Gastrocnemius medialis (tissue), 4 donors: ENCODE measurements around the gene PPP2R2B.

Experiments used
- POLR2A ChIP-seq, 2 donors: fragments of 450-650 bp; IDR thresholded peaks; one replicate each; pipeline ENCODE4 v1.6.1; 2017; ENCODE audit warnings: antibody characterized with exemption in 2 of 2, mild to moderate bottlenecking in 2 of 2, moderate library complexity in 2 of 2
- TF ChIP-seq, protein P1 (sequence below), 5 experiments: fragments of 450-650 bp in 3 of 5; fragments of 200-600 bp in 2 of 5; sonication (generic) in 2 of 5; IDR thresholded peaks in 4 of 5; conservative IDR thresholded peaks in 1 of 5; 1 replicate in 4 of 5; 2 replicates in 1 of 5; pipeline ENCODE4 v1.5.1; 2016 to 2019; ENCODE audit warnings: antibody characterized with exemption in 5 of 5, mild to moderate bottlenecking in 3 of 5, moderate library complexity in 3 of 5

DNA sequence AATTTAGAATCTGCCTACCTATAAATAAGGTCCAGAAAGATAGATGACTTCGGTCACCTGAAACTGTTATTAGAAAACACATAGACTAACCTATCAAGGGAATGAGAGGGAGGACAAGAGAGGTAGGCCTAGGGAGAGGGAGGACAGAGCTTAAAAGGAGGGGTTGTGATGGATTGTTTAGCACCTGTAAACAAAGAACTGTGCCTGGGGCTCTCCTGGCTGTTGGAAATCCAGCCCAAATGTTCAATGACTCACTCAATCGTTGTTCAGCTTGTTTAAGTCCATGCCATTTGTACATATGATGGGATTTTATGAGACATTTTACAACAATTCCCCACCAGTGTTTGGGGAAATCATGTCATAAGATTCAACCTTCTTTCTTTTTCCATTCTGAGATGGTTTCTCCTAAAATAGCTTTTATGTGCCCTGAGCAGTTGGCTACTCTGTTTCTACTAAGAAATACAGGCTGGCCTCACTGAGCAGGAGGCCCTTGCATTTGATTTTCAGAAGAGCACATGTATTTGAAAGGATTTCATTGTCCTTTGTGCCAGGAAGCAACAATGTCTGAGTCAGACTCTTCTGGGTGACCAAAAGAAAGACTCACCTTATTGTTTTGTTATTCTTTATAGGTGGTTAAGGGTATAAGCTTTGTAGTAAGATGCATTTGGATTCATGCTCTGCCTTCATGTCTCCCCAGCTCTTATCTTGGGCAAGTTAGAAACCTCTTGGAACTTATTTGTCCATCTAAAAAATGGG is 314.4 kb downstream of the PPP2R2B start:
- TF ChIP-seq, protein P1, sequence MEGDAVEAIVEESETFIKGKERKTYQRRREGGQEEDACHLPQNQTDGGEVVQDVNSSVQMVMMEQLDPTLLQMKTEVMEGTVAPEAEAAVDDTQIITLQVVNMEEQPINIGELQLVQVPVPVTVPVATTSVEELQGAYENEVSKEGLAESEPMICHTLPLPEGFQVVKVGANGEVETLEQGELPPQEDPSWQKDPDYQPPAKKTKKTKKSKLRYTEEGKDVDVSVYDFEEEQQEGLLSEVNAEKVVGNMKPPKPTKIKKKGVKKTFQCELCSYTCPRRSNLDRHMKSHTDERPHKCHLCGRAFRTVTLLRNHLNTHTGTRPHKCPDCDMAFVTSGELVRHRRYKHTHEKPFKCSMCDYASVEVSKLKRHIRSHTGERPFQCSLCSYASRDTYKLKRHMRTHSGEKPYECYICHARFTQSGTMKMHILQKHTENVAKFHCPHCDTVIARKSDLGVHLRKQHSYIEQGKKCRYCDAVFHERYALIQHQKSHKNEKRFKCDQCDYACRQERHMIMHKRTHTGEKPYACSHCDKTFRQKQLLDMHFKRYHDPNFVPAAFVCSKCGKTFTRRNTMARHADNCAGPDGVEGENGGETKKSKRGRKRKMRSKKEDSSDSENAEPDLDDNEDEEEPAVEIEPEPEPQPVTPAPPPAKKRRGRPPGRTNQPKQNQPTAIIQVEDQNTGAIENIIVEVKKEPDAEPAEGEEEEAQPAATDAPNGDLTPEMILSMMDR (IDR thresholded peaks at IDR 0.05 in 4 of 5, conservative IDR thresholded peaks at IDR 0.05 in 1 of 5): no peak
- no peak for TF ChIP-seq POLR2A (IDR thresholded peaks at IDR 0.05)
